Omental fat pad (tissue), 4 donors: ENCODE measurements around the gene DCTN5. TPM values are rescaled to one million over a fixed set of nuclear protein-coding genes. Genes with fewer than 3 reads are reported as not detected.
"Not testable (repeated sequence)": the region's sequence is repeated elsewhere in the genome, so short reads cannot be mapped to it uniquely, and the experiment has no call there.

Experiments
- ATAC-seq: fragments of 150-250 bp; one replicate; pipeline ENCODE4 v1.9.1; 2016; ENCODE audit warnings: mild to moderate bottlenecking, moderate library complexity; ENCODE audit not compliant: low FRiP score
- DNase-seq: peaks from one replicate; pipeline ENCODE4 v3.0.0-alpha.2; 2019; ENCODE audit warnings: low spot score
- total RNA-seq, 4 donors: library from RNA; depleted of rRNA; stranded (reverse); fragments of >200 nt; gene quantifications; one replicate each; pipeline ENCODE4 v1.1.0, GENCODE V29; 2016
- TF ChIP-seq, protein P1 (sequence below), 3 donors: fragments of 450-650 bp; IDR thresholded peaks; one replicate each; pipeline ENCODE4 v1.5.1; 2016 to 2017; ENCODE audit warnings: antibody characterized with exemption in 3 of 3, mild to moderate bottlenecking in 3 of 3, moderate library complexity in 2 of 3

The DCTN5 gene
- total RNA-seq, 4 donors from 2014 or later = 34.0 to 43.1 (median 38.0) TPM

DNA sequence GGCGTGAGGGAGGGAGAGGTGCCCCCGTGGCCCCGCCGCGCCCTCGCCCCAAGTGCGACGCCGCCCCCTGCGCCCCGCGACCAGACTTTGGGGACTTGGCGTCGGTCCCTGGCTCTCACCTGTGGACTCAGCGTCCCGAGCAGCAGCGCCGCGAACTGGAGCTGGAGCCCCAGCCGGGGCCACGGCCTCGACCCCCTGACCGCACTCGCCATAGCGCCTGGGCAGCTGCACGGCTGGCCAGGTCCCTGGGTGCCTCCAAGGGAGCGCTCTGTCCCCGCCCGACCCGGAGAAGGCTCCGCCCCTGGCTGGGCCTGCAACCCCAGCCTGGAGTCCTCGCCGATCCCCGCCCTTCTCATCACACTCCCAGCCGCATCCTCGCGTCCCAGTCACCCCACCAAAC, 71.7 kb downstream of the DCTN5 start, which contains the start of gene ERN2:
ERN2 (minus strand) TSS at position 247 of the 400 bp plus-strand sequence; CDS start at position 212, 35 bp downstream.
- TF ChIP-seq, protein P1, sequence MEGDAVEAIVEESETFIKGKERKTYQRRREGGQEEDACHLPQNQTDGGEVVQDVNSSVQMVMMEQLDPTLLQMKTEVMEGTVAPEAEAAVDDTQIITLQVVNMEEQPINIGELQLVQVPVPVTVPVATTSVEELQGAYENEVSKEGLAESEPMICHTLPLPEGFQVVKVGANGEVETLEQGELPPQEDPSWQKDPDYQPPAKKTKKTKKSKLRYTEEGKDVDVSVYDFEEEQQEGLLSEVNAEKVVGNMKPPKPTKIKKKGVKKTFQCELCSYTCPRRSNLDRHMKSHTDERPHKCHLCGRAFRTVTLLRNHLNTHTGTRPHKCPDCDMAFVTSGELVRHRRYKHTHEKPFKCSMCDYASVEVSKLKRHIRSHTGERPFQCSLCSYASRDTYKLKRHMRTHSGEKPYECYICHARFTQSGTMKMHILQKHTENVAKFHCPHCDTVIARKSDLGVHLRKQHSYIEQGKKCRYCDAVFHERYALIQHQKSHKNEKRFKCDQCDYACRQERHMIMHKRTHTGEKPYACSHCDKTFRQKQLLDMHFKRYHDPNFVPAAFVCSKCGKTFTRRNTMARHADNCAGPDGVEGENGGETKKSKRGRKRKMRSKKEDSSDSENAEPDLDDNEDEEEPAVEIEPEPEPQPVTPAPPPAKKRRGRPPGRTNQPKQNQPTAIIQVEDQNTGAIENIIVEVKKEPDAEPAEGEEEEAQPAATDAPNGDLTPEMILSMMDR (IDR thresholded peaks at IDR 0.05) = no peak
- ATAC-seq (no peak), DNase-seq (no peak)

DNA sequence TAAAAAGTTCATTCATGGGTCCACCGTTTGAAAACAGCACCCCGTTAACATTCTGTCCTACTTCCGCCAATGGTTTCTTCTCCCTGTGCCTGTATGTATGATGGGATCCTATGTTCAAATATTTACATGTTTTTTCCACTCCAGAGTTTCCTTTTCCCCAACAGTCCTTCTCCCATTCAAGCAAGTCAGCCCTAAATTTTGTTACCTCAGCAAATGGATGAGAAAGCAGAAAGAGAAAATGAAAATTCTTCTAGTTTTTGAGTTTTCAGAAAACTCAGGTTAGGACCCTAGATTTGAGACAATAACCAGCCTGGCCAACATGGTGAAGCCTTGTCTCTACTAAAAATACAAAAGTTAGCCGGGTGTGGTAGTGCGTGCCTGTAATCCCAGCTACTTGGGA, 75.2 kb downstream of the DCTN5 start:
- ATAC-seq = no peak
- TF ChIP-seq, protein P1 (IDR thresholded peaks at IDR 0.05) = no peak
- no peak for DNase-seq

DNA sequence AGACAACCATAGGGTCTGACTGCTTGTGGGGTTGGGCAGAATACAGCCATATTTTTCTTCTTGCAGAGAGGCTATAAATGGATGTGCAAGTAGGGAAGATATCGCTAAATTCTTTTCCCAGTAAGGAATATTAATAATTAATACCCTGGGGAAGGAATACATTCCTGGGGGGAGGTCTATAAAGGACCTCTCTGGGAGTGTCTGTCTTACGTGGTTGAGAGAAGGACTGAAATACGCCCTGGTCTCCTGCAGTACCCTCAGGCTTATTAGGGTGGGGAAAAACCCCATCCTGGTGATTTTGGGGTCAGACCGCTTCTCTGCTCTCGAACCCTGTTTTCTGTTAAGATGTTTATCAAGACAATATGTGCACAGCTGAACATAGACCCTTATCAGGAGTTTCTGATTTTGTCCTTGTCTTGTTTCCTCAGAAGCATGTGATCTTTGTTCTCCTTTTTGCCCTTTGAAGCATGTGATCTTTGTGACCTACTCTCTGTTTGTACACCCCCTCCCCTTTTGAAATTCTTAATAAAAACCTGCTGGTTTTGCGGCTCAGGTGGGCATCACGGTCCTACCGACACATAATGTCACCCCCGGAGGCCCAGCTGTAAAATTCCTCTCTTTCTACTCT, 81.5 kb downstream of the DCTN5 start:
- ATAC-seq, DNase-seq: not testable (repeated sequence)

DNA sequence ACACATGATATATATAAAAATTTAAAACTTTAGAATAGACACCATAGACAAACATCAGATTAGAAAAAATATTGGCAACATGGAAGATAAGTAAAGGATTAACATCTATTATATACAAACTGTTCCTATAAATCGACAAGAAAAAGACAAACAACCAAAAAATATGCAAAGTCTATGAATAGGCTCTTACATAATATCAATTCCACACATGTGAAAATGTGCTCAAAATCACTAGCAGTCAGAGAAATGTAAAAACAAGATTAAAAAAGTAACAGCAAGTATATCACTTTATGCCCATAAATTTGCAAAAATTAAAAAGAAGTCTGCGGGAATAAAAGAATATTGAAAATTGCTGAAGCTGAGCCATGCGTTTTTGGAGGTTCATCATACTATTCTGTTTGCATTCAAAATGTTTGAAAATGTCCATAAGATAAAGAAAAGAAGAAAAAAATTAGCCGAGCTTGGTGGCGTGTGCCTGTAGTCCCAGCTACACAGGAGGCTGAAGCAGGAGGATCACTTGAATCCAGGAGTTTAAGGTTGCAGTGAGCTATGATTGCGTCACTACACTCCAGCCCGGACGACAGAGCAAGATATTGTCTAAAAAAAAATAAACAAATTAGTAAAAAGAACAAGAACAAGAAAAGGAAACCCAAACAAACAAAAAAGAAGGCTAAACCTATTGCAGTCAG, 83.0 kb downstream of the DCTN5 start:
- TF ChIP-seq, protein P1 (IDR thresholded peaks at IDR 0.05) = no peak
- no peak for DNase-seq
- no peak for ATAC-seq

DNA sequence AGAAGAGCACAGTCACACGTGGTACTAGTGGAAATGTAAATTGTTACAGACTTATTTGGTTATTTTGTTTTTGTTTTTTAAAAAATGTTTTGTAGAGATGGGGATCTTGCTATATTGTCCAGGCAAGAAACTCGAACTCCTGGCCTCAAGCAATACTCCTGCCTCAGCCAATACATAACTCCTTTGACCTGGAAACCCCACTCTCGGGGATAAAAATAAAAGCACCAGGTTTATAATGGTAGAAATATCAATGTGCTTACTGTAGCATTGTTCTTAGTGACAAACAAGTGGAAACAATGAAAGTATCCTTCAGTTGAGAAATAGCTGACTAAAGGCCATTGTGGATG, 83.5 kb downstream of the DCTN5 start:
- ATAC-seq (no peak), DNase-seq (no peak)
- TF ChIP-seq, protein P1 (IDR thresholded peaks at IDR 0.05) = no peak

DNA sequence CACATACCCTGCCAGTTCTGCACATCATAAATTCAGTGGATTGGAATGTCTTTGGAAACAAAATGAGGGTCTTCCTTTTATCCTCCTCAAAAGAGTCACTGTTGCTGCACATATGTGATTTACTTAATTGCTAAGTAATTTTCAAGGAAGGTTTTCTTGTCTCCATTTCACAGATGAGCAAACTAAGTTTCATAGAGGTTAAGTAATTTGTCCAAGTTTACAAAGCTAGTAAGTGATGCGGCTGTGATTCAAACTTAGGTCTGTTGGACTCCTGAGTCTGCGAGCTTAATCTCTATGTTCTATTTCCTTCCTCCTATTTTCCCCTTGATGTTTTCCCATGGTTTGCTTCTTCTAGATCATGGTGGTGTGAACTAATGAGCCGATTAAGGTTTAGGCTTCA, 85.4 kb downstream of the DCTN5 start:
- TF ChIP-seq, protein P1 (IDR thresholded peaks at IDR 0.05) = no peak
- DNase-seq (no peak), ATAC-seq (no peak)

Other genes with a start within 250 kb of the DCTN5 start
- gene COG7, start 188.3 kb upstream of the DCTN5 start, total RNA-seq = 10 to 100 TPM; 12.0 to 23.0 (median 13.3) TPM
- 10 to 100 TPM; 35.5 to 59.3 (median 40.8) TPM for gene GGA2, start 131.0 kb upstream of the DCTN5 start, total RNA-seq
- 10 to 100 TPM; 18.1 to 24.3 (median 21.4) TPM for gene EARS2, start 84.1 kb upstream of the DCTN5 start, total RNA-seq
- gene UBFD1, start 83.7 kb upstream of the DCTN5 start, total RNA-seq = 10 to 100 TPM; 55.8 to 89.1 (median 66.5) TPM
- 10 to 100 TPM; 48.5 to 92.6 (median 73.4) TPM for gene NDUFAB1, start 45.1 kb upstream of the DCTN5 start, total RNA-seq
- gene PALB2, start 156 bp upstream of the DCTN5 start, total RNA-seq = 10 to 100 TPM in 3 of 4 donors, 1 to 10 TPM in 1; 6.3 to 13.8 (median 11.9) TPM
- 1 to 10 TPM in 2 of 4 donors, under 1 TPM in 2; 0.65 to 7.7 (median 1.4) TPM for gene PLK1, start 37.4 kb downstream of the DCTN5 start, total RNA-seq
- not detected for gene ERN2, start 71.8 kb downstream of the DCTN5 start, total RNA-seq
- not detected for gene CHP2, start 113.6 kb downstream of the DCTN5 start, total RNA-seq
- gene PRKCB, start 194.5 kb downstream of the DCTN5 start, total RNA-seq = 10 to 100 TPM in 2 of 4 donors, 1 to 10 TPM in 2; 5.3 to 18.6 (median 11.1) TPM